GM19372 (cell line): Measurements from ENCODE around the gene TMEM217.
"Not testable (repeated sequence)": the region's sequence is repeated elsewhere in the genome, so short reads cannot be mapped to it uniquely, and the experiment has no call there.

Source experiments
- ATAC-seq: cut with Tn5 transposase; IDR thresholded peaks from one replicate; pipeline ENCODE4 v1.9.1; 2021; ENCODE audit warnings: mild to moderate bottlenecking, low read depth, moderate library complexity; ENCODE audit not compliant: unreplicated experiment

TMEM217 gene

DNA sequence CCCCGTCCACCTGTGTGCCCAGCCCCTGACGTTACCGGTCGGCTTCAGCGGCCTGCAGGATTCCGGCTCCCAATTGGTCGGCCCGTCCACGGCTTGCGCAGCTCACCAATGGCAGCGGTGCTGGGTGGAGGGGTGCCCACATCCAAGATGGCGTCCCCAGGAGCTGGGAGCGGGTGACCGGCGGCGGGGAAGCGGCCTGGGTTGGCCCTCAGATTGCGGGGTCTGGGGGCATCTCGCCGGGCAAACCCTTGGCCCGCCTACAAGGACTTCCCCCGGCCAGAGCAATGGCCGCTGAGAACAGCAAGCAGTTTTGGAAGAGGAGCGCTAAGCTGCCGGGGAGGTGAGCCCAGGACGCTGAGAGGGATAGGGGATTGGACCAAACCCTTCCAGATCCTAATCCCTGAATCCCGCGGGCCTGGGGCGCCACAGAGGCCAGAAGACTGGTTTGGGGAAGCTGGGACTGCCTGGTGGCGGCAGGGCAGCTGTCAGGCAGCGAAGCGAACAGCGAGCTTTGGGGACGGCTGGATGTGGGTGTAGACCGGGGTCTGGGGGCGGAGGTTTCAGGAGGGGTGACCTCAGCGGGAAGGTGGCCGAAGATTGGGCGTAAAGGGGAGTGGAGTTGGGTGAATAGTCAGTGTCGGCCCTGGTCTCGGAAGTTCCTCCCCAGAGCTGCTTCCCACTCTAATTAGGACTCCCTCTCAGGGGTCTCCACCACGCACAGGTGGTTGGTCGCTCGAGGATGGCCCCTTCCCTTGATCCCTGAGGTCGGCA lies at the start of gene TMEM217, which contains the start of gene TBC1D22B:
Gene TMEM217 (minus strand): TSS at position 511 of the 771 bp plus-strand sequence. CDS start 39,114 bp downstream, outside the sequence.
Gene TBC1D22B (plus strand): TSS at position 139 of the 771 bp plus-strand sequence. CDS start 146 bp downstream, at position 285.
- ATAC-seq = peak; percentile 96

DNA sequence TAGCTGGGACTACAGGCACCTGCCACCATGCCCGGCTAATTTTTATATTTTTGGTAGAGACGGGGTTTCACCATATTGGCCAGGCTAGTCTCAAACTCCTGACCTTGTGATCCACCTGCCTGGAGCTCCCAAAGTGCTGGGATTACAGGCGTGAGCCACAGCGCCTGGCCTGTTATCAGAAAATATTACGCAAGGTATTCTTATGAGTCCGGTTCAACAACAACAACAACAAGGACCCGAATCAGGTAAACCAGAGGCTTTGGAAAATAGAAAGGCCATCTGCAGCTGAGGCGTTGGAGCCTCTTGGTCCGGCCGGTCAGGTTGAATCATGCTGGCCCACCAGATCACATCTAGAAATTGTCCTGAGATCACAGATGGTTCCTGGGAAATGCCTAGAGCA lies 49.5 kb upstream of the TMEM217 start:
- not testable (repeated sequence) for ATAC-seq

DNA sequence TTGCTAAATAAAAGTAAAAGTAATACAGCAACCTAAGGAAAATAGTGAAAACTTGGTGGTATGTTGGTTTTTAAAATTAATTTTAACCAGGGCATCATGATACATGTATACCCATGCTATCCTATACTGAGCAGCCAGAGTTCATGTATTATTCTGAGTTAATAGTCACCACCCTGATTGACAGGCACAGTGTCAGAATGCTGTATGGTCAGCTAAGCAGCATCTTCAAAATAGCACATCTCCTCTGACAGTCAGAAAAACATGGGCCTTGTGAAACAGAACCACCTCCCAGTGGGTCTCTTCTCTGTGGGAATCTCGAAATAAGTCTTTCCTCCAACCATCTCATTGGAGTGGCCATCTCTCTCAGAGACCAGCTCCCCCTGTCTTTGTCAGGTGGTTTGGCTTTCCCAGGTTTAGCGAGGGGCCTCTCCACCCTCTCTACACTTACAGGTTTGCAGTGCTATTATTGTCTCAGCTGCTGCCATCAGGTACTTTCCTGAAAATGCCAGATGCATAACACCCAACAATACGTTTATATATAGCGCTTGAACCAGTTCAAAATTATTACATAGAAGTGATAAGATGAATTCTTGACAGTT lies 48.8 kb upstream of the TMEM217 start:
- no peak for ATAC-seq

DNA sequence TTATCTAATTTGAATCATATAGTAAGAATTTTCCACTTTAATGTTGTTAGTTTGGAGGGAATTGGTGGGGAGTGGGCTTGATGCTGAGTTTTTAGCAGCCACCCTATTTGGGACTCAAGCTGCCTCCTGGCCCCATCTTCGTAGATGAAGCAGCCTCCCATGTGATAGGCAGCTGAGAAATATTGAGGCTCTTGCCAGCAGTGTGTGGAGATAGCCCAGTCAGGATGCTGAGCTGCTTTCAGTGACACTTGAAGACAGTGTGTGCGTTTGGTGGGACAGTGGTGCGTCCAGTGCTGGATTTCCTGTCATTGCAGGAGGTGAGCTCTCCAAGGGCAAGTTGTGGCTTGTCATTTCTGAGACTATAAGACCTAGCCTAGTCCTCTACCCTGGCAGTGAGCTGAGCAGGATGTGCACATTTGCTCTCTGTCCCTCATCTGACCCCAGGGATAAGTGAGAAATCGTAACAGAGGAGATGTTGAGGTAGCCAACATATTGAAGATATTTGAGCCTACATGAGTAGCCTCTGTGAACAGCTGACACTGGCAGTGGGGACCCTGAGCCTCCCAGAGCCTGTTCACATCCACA lies 48.0 kb upstream of the TMEM217 start:
- no peak for ATAC-seq

DNA sequence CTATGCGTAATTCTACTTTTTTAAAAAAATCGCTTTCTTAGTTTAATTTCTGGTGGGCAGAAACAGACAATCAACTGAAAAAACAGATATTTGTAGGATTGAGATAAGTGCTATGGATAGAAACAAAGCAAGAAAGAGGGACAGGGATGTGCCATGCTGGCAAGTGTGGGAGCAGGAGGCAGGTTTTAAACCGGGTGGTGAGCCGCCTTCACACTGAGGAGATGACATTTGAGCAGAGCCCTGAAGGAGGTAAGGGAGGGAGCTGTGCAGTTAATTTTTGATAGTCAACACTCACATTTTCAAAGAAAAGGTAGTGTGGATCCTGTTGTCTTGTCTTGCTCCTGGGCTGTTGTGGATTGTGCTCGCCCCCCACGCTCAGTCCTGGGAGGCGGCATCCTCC lies 46.8 kb upstream of the TMEM217 start:
- no peak for ATAC-seq

DNA sequence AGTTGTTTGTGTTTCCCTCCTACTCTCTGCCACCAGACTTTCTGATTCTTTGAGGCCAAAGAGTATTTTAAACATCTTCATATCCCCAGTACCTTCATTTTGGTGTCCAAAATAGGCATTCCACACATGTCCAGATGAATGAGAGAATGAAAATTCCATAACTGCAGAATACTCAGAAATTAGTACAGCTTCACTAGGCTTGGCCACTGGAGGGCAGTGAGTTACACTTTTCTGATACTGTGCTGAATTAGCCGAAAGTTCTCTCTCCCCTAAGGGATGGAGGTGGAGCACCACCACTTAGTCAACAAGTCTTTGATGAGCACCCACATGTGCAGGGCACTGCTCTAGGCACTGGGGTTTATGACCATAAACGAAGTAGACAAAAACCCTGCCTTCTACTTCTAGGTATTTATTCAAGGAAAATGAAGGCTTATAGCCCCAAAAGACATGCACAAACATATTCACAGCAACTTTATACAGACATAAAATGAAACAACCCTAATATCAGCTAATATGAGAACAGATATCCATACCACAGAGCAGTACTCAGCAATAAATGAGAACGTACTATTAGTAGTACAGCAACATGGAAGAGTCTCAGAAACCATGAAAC lies 46.1 kb upstream of the TMEM217 start:
- ATAC-seq = no peak

DNA sequence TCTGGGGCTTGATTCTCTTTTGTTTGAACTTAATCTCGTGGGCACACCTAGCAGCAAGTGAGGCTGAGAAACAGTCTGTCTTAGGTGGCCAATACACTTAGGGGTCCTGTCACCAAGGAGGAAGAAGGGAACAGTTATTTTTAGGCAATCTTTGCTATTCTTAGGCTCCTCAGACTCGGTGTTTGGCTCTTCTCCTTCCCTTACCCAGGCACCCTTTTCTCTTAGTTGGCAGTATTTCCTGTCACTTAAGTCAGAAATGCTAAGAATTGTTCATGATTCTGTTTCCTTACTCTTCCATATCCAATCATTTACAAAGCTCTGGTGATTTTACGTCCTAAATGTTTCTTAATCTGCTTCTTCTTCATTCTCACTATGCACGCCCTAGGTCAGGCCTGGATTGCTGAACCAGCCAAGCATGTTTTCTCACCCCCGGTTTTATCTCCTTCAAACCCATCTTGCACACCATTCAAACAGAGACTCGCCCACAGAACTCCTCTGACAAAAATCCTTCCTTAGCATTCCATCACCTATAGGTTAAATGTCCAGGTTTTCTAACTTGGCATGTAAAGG lies 45.2 kb upstream of the TMEM217 start:
- ATAC-seq = no peak

DNA sequence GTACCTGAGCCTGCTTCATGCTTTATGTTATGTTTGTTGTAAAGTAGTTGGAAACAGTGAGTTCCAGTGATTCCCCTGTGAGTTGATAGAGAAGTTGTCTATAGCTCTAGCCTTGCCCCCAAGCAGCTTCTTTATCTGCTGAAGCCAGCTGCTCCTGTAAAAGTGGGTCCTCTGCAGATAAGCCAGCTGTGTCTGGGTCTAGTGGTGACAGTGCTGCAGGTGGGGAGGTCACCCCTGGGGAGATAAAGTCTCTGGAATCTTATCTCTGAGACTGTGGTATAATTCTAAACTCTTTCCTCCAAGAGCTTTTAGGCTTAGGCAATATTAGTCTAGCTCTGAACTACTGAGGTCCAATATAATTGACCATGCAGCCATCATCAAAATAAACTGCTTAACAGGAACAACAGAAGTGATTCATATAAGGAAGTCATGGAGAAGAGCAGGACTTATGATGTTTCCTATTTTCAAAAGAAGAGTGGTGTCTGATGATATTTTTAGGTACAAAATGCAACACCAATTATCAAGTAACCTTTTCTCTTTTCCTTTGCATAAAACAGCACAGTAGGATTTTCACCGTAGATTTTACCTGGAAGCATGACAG lies 44.2 kb upstream of the TMEM217 start:
- no peak for ATAC-seq

DNA sequence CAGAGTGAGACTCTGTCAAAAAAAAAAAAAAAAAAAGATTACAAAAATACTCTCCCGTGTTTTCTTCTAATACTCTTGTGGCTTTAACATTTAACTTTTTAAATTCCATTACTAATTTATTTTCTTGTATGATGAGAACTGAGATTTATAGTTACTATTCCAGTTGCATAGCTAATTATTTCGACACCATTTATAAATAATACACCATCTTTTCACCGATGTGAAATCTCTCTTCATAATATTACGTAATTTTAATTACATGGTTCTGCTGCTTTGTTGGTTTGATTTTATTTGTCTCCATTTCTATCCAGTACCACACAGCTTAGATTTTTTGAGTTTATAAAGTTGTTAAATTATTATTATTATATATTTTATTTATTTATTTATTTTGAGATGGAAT lies 42.0 kb upstream of the TMEM217 start:
- no peak for ATAC-seq

DNA sequence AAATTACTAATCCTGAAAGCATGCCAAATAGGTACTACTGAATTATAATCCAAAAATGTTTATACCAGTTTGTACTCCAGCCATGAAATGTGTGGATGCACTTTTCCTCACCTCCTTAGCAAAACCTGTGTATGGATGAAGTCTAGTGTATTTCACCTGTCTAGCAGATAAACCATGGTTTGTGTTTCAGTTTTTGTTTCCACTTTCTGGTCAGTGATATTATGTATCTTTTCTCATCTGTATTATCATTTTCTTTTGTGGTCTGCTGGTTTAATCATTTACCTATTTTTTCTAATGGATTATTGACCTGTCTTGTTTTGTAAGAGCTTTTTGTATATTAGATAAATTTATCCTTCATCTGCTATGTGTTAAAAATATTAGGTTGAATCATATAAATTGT lies 41.0 kb upstream of the TMEM217 start:
- no peak for ATAC-seq

DNA sequence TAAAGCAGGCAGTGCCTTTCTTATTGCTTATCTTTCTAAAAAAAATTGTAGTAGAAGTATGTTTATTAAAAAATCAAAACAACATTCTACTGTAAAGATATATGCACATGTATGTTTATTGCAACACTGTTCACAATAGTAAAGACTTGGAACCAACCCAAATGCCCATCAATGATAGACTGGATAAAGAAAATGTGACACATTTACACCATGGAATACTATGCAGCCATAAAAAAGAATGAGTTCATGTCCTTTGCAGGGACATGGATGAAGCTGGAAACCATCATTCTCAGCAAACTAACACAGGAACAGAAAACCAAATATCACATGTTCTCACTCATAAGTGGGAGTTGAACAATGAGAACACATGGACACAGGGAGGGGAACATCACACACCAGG lies 39.7 kb upstream of the TMEM217 start:
- ATAC-seq = not testable (repeated sequence)

DNA sequence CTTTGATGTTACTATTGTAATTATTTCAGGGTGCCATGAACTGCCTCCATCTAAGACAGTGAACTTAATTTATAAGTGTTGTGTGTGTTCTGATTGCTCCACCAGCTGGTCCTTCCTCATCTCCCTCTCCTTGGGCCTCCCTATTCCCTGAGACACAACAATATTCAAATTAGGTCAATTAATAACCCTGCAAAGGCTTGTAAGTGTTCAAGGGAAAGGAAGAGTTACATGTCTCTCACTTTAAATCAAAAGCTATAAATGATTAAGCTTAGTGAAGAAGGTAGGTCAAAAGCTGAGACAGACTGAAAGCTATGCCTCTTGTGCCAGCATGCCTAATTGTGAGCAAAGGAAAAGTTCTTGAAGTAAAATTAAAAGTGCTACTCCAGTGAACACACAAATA lies 35.5 kb upstream of the TMEM217 start:
- ATAC-seq = no peak

DNA sequence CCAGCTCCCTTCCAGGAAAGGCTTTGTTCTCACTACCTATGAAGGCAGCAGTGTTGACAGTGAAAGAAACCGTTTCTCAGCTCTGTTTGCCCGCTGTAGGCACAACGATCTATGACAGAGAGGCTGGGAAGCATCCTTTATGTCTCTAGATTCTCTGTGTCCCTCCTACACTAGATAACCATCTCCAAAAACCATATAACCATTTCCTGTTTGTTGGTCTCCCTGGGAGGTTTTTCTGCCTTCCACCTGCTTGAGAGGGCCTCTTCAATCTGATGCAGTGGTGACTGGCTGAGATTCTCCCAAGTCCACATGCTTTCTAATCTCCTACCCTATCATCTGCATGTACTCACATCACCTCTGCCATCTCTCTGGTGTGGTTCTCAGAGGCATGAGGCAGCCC lies 32.0 kb upstream of the TMEM217 start:
- no peak for ATAC-seq

DNA sequence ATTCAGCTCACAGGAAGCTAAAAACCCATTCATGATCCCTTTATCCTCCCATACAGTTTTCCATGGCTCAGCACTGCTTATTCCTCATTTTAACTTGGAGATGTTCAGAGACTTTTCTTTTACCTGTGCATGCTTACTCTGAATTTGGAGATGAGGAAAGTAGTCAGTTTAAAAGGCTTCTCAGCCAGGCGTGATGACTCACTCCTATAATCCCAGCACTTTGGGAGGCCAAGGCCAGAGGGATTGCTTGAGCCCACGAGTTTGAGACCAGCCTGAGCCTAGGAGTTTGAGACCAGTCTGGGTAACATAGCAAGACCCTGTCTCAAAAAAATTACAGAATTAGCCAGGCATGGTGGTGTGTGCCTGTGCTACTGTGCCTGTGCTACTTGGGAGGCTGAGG lies 30.3 kb upstream of the TMEM217 start:
- ATAC-seq = no peak

DNA sequence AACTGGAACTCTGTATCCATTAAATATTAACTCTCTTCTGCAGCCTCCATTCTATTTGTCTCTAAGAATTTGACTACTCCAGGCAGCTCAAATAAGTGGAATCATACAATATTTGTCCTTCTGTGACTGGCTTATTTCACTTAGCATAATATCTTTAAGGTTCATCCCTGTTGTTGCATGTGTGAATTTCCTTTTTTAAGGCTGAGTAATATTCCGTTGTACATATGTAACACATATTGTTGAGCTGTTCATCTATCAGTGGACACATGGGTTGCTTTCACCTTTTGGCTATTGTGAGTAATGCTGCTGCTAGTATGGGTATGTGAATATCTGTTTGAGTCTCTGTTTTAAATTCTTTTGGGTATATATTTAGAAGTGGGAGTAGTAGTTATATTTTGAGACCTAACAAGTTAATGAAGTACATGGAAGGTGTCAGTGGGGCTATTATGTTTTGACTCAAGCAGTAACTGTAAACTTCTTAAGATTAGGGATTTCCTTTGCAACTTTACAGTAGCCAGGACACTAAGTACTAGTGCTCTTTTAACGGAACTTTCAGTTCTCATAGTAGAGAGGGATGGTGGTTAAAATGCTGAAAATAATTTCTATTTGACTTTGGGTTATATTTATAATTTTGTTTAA lies 29.7 kb upstream of the TMEM217 start:
- ATAC-seq = peak; percentile 54

DNA sequence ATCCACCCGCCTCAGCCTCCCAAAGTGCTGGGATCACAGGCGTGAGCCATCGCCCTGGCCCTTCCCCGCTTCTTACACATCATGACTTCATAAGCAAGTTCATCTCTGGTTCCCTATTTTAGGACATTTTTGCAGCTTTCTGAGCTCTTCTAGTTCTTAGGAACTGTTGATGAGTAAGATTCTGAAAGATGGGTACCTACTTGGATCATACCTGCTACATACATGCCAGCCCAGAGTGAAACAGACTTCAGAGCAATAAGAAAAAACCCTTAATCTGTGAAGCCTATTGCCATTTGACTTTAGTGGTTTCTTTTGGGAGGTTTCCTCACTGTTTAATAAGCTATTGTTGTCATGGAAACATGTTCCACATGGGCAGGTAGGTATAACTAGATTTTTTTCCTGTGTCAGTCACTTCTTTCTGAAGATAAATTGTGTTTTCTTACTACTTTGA lies 27.9 kb upstream of the TMEM217 start:
- no peak for ATAC-seq

DNA sequence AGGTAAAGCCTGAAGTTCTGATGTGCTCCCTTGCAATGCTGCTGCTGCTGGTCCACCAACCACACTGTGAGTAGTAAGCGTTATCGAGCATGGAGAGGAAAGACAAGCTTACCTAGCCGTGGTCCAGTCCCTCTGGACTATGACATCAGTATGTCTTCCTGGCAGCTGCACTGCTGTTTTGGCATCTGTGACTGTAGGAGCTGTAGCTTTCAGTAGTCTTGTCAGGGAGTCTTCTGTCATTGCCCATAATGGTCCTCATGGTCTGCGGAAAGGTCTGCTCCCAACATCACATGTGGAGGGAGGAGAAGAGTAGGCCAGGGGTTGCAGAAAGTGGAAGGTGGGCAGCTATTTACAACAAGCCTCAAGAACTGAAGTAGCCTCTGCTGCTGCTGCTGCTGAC lies 26.8 kb upstream of the TMEM217 start:
- ATAC-seq = no peak

DNA sequence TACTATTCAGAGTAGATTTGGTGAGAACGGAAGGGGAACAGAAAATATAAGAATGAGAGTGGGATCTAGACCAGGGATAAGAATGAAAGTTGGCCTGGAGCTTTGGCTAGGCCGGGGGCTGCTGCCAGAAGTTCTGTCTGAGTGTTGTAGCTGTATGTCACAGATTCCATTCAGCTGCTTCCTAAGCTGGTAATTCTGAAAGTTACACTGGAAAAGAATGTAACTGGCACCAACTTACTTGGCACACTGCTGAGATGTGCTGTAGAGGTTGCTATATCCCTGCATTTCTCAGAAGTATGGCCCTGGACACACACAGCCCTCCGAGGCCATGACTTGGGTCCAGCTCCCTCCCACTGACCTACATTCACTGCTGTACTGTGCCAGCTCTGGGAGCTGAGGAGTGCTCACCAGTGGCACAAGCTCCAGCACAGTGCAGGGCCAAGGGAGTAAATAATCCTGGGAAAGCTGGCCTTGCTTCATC lies 25.8 kb upstream of the TMEM217 start:
- ATAC-seq = no peak

DNA sequence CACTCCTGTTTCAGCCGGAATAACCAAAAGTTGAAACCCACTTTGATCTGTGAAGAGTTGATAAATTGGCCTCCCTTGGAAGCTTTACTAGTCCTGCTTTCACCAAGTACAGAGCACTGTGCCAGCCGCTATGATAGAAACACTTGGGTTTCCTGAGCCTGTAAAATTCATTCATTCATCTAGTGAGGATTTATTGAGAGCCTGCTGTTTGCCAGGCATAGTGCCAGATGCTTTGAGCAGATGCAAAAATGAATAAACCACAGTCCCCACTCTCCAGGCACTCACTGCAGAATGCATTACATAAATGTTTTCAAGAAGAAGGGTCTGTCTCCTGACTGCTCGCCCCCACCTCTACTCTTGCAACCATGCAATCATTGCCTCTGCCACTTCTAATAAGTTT lies 25.3 kb upstream of the TMEM217 start:
- ATAC-seq = no peak

DNA sequence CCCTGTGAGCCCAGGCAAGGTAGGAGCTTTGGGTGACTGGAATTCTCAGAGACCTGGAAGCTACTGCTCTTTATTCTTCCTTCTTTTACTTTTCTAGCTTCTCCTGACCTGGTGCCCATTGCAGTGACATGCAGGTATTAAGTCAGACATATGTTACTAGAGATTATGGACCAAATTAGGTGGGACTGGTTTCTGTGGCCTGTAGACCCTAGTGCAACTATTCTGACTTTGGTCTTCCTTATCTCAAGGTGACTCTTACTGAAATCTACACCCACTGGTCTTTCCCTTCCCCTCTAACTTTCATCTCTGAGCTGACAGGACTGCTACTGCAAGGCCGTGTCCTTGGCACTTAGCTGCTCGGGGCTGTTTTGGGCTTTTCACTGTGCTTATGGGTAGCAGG lies 24.4 kb upstream of the TMEM217 start:
- ATAC-seq = no peak
